Large intestine (tissue), 3 donors: ENCODE measurements around the gene CNPPD1. TPM values are rescaled to one million over a fixed set of nuclear protein-coding genes. Genes with fewer than 3 reads are reported as not detected.
A peak's percentile ranks its signal among the peaks of the same experiment; 100 is the strongest.
"Not testable (repeated sequence)": the region's sequence is repeated elsewhere in the genome, so short reads cannot be mapped to it uniquely, and the experiment has no call there.

ENCODE experiments used
- DNase-seq, 2 donors: peaks; one replicate each; pipeline versions ENCODE4 v3.0.0 to v3.0.0-alpha.2; 2013
- H3K27ac ChIP-seq: one replicate; pipeline ENCODE4 v1.5.1; 2013; ENCODE audit warnings: low read length
- H3K27me3 ChIP-seq: 2 replicates; pipeline ENCODE4 v1.6.1; 2013; ENCODE audit warnings: low read length; ENCODE audit not compliant: control insufficient read depth, insufficient read depth
- H3K36me3 ChIP-seq: 2 replicates; pipeline ENCODE4 v1.6.1; 2013; ENCODE audit warnings: low read length; ENCODE audit not compliant: control insufficient read depth, insufficient read depth
- H3K4me1 ChIP-seq: one replicate; pipeline ENCODE4 v1.6.1; 2013; ENCODE audit warnings: low read length; ENCODE audit not compliant: control insufficient read depth, insufficient read depth
- H3K4me3 ChIP-seq: one replicate; pipeline ENCODE4 v1.5.1; 2013; ENCODE audit warnings: low read length
- H3K9me3 ChIP-seq: one replicate; pipeline ENCODE4 v1.6.1; 2013; ENCODE audit warnings: mild to moderate bottlenecking, low read depth, low read length, moderate library complexity; ENCODE audit not compliant: control insufficient read depth
- WGBS: methylation state at CpG from one replicate; pipeline ENCODE4 v1.1.5; 2013; ENCODE audit warnings: low lambda C conversion rate; ENCODE audit not compliant: insufficient coverage; 5-methylcytosine and 5-hydroxymethylcytosine counted together
- polyA plus RNA-seq: library from polyadenylated mRNA; unstranded; fragments of 120-200 nt; gene quantifications from one replicate; pipeline ENCODE4 v1.2.1, GENCODE V29; 2013

The CNPPD1 gene
- polyA plus RNA-seq, 1 donor: 56.2 TPM

- H3K27ac ChIP-seq: no peak overlapping the region
- no peak overlapping the region for H3K4me3 ChIP-seq
- no peak for DNase-seq
- WGBS: no CpG with 5 or more reads among the region's 17 CpGs
- peaks cover 51% of the 10 kb centered on the region for H3K36me3 ChIP-seq
- H3K9me3 ChIP-seq: no peaks in the 10 kb centered on the region
- no peaks in the 10 kb centered on the region for H3K27me3 ChIP-seq
- H3K4me1 ChIP-seq: peaks cover 19% of the 10 kb centered on the region
These were observed 31.4 kb upstream of the CNPPD1 start for GRCh38 chr2:219207884-219208740.

- peaks cover 43% of the 10 kb centered on the region for H3K36me3 ChIP-seq
- H3K9me3 ChIP-seq: no peaks in the 10 kb centered on the region
- WGBS: no CpG with 5 or more reads among the region's 22 CpGs
- peak overlapping the region; percentile 87 for H3K4me3 ChIP-seq
- no peak for DNase-seq
- H3K27ac ChIP-seq: peak overlapping the region; percentile 98
- peaks cover 19% of the 10 kb centered on the region for H3K4me1 ChIP-seq
- H3K27me3 ChIP-seq: no peaks in the 10 kb centered on the region
These were observed 30.6 kb upstream of the CNPPD1 start for GRCh38 chr2:219207134-219207883.

GRCh38 chr2:219206328-219207133 lies 29.8 kb upstream of the CNPPD1 start, which contains the start of gene ZFAND2B:
ZFAND2B (plus strand) TSS chr2:219206782; CDS start chr2:219206988, 206 bp downstream.
- WGBS: 0% methylated on average over 3 of the region's 76 CpGs
- peaks cover 19% of the 10 kb centered on the region for H3K4me1 ChIP-seq
- no peaks in the 10 kb centered on the region for H3K9me3 ChIP-seq
- peak within 1 kb of the TSS; percentile 87 for H3K4me3 ChIP-seq
- H3K27ac ChIP-seq: peak within 1 kb of the TSS; percentile 99
- no peaks in the 10 kb centered on the region for H3K27me3 ChIP-seq
- H3K36me3 ChIP-seq: peaks cover 40% of the 10 kb centered on the region
- DNase-seq: peak; percentile 97

- no peak for DNase-seq
- H3K4me1 ChIP-seq: peaks cover 19% of the 10 kb centered on the region
- H3K4me3 ChIP-seq: peak overlapping the region; percentile 87
- H3K36me3 ChIP-seq: peaks cover 34% of the 10 kb centered on the region
- no peaks in the 10 kb centered on the region for H3K27me3 ChIP-seq
- H3K9me3 ChIP-seq: peaks cover 3% of the 10 kb centered on the region
- peak overlapping the region; percentile 99 for H3K27ac ChIP-seq
- no CpG with 5 or more reads among the region's 7 CpGs for WGBS
These were observed 29.2 kb upstream of the CNPPD1 start for GRCh38 chr2:219205981-219206327.

- no peak for DNase-seq
- H3K36me3 ChIP-seq: peaks cover 26% of the 10 kb centered on the region
- H3K27ac ChIP-seq: no peak overlapping the region
- no peak overlapping the region for H3K4me3 ChIP-seq
- peaks cover 19% of the 10 kb centered on the region for H3K4me1 ChIP-seq
- H3K9me3 ChIP-seq: peaks cover 3% of the 10 kb centered on the region
- WGBS: no CpG with 5 or more reads among the region's 5 CpGs
- no peaks in the 10 kb centered on the region for H3K27me3 ChIP-seq
These were observed 28.4 kb upstream of the CNPPD1 start for GRCh38 chr2:219205165-219205538.

- H3K27me3 ChIP-seq: no peaks in the 10 kb centered on the region
- no peak overlapping the region for H3K4me3 ChIP-seq
- H3K27ac ChIP-seq: no peak overlapping the region
- H3K9me3 ChIP-seq: peaks cover 3% of the 10 kb centered on the region
- peaks cover 21% of the 10 kb centered on the region for H3K36me3 ChIP-seq
- DNase-seq: no peak
- peaks cover 19% of the 10 kb centered on the region for H3K4me1 ChIP-seq
- 80% methylated on average over 1 of the region's 7 CpGs for WGBS
These were observed 27.9 kb upstream of the CNPPD1 start for GRCh38 chr2:219204425-219205164.

GRCh38 chr2:219201331-219201730 lies 24.6 kb upstream of the CNPPD1 start:
- no CpG with 5 or more reads among the region's 21 CpGs for WGBS
- not testable (repeated sequence) for DNase-seq, H3K4me1 ChIP-seq, H3K27ac ChIP-seq, H3K27me3 ChIP-seq, H3K9me3 ChIP-seq, H3K4me3 ChIP-seq, H3K36me3 ChIP-seq

GRCh38 chr2:219200502-219201326 lies 24.0 kb upstream of the CNPPD1 start:
- not testable (repeated sequence) for H3K4me1 ChIP-seq, DNase-seq

GRCh38 chr2:219199470-219200211 lies 22.9 kb upstream of the CNPPD1 start:
- Histone ChIP-seq H3K4me3 (no peak overlapping the region), H3K27me3 (no peaks in the 10 kb centered on the region), H3K36me3 (no peaks in the 10 kb centered on the region), H3K9me3 (peaks cover 3% of the 10 kb centered on the region), H3K4me1 (no peaks in the 10 kb centered on the region), H3K27ac (no peak overlapping the region)
- no CpG with 5 or more reads among the region's 12 CpGs for WGBS
- DNase-seq: no peak

More at GRCh38 chr2:219200502-219201326, 24.0 kb upstream of the CNPPD1 start:
- H3K4me3 ChIP-seq, H3K27me3 ChIP-seq, H3K27ac ChIP-seq, H3K36me3 ChIP-seq, H3K9me3 ChIP-seq: not testable (repeated sequence)
- no CpG with 5 or more reads among the region's 26 CpGs for WGBS
